ENCODE data around the gene SNX8. TPM values are rescaled to one million over a fixed set of nuclear protein-coding genes. Genes with fewer than 3 reads are reported as not detected.

SNX8 gene
- total and polyA plus RNA-seq, 4 donors, result 8.7 to 20.8 (median 14.8) TPM

- Histone ChIP-seq H3K4me3 (ENCODE audit: low read depth in 1 of 3, low read length in 3 of 3) (no peak overlapping the region), H3K4me1 (ENCODE audit: control insufficient read depth in 4 of 4, insufficient read depth in 4 of 4, low read length in 3 of 4) (no peaks in the 10 kb centered on the region), H3K27me3 (ENCODE audit: control insufficient read depth in 4 of 4, insufficient read depth in 4 of 4, low read length in 3 of 4) (no peaks in the 10 kb centered on the region), H3K36me3 (ENCODE audit: control insufficient read depth in 4 of 4, insufficient read depth in 3 of 4, low read depth in 1 of 4, low read length in 3 of 4) (peaks cover 0 to 13% (median 2%) of the 10 kb centered on the region in 4 donors), H3K9me3 (ENCODE audit: control insufficient read depth in 4 of 4, low read length in 3 of 4) (no peaks in the 10 kb centered on the region), H3K9ac (ENCODE audit: low read depth in 1 of 2, low read length in 2 of 2) (no peak overlapping the region), H3K27ac (ENCODE audit: low read depth in 1 of 2, low read length in 2 of 2) (no peak overlapping the region)
- WGBS, result 90% methylated on average over 14 of the region's 14 CpGs
- no peak for TF ChIP-seq YY1 (IDR thresholded peaks at IDR 0.05)
- no peak for TF ChIP-seq NR2F2 (IDR thresholded peaks at IDR 0.05)
- no peak for TF ChIP-seq ATF3 (IDR thresholded peaks at IDR 0.05)
- no peak for TF ChIP-seq HNF4A (conservative IDR thresholded peaks at IDR 0.05)
- TF ChIP-seq RXRA (IDR thresholded peaks at IDR 0.05), result no peak
- TF ChIP-seq GABPA (IDR thresholded peaks at IDR 0.05 in 1 of 2, conservative IDR thresholded peaks at IDR 0.05 in 1 of 2), result no peak
- TF ChIP-seq ZBTB33 (IDR thresholded peaks at IDR 0.05), result no peak
- TF ChIP-seq CTCF (IDR thresholded peaks at IDR 0.05; ENCODE audit: low read depth, low read length, missing input control), result no peak
- TF ChIP-seq SP1 (IDR thresholded peaks at IDR 0.05), result no peak
- no peak for TF ChIP-seq FOXA2 (IDR thresholded peaks at IDR 0.05)
- no peak for TF ChIP-seq REST (IDR thresholded peaks at IDR 0.05)
- no peak for TF ChIP-seq RAD21 (IDR thresholded peaks at IDR 0.05)
- TF ChIP-seq EGR1 (IDR thresholded peaks at IDR 0.05; ENCODE audit: low read depth in 2 of 2), result no peak
- DNase-seq (ENCODE audit: low spot score), result no peak
These were observed 111.9 kb downstream of the SNX8 start for GRCh38 chr7:2202361-2202761.

Other genes starting within 250 kb of the SNX8 start
- 10 to 100 TPM; 12.8 to 20.7 TPM for gene MAD1L1, start 81.5 kb downstream of the SNX8 start, total RNA-seq
- 10 to 100 TPM; 12.9 to 20.1 TPM for gene MAD1L1, start 81.5 kb downstream of the SNX8 start, polyA plus RNA-seq
- 10 to 100 TPM; 11.4 to 12.3 TPM for gene MRM2, start 72.2 kb downstream of the SNX8 start, total RNA-seq
- 10 to 100 TPM in 1 of 2 donors, 1 to 10 TPM in 1; 9.7 to 14.9 TPM for gene MRM2, start 72.2 kb downstream of the SNX8 start, polyA plus RNA-seq
- gene NUDT1, start 72.2 kb downstream of the SNX8 start, total RNA-seq, result 10 to 100 TPM in 1 of 2 donors, 1 to 10 TPM in 1; 1.0 to 22.3 TPM
- gene NUDT1, start 72.2 kb downstream of the SNX8 start, polyA plus RNA-seq, result 1 to 10 TPM; 2.3 to 3.9 TPM
- 10 to 100 TPM; 63.3 to 98.8 TPM for gene EIF3B, start 40.4 kb upstream of the SNX8 start, total RNA-seq
- gene EIF3B, start 40.4 kb upstream of the SNX8 start, polyA plus RNA-seq, result 10 to 100 TPM; 27.4 to 58.3 TPM
- gene CHST12, start 89.2 kb upstream of the SNX8 start, total RNA-seq, result 1 to 10 TPM; 3.2 to 5.9 TPM
- gene CHST12, start 89.2 kb upstream of the SNX8 start, polyA plus RNA-seq, result 10 to 100 TPM in 1 of 2 donors, 1 to 10 TPM in 1; 4.5 to 11.9 TPM
- not detected for gene GRIFIN, start 162.0 kb upstream of the SNX8 start, total RNA-seq
- not detected for gene GRIFIN, start 162.0 kb upstream of the SNX8 start, polyA plus RNA-seq
- 1 to 10 TPM; 2.8 to 2.9 TPM for gene LFNG, start 205.3 kb upstream of the SNX8 start, total RNA-seq
- gene LFNG, start 205.3 kb upstream of the SNX8 start, polyA plus RNA-seq, result 1 to 10 TPM in 1 of 2 donors, under 1 TPM in 1; 0.22 to 2.4 TPM
- gene BRAT1, start 241.1 kb upstream of the SNX8 start, total RNA-seq, result 10 to 100 TPM; 16.5 to 20.7 TPM
- 10 to 100 TPM in 1 of 2 donors, 1 to 10 TPM in 1; 10.0 to 16.9 TPM for gene BRAT1, start 241.1 kb upstream of the SNX8 start, polyA plus RNA-seq
- gene IQCE, start 244.5 kb upstream of the SNX8 start, total RNA-seq, result 1 to 10 TPM; 2.6 to 5.9 TPM
- gene IQCE, start 244.5 kb upstream of the SNX8 start, polyA plus RNA-seq, result 1 to 10 TPM; 2.1 to 4.6 TPM

All from liver (tissue), 9 donors.